Esophagus muscularis mucosa (tissue), 3 donors: Measurements from ENCODE around the gene SGSH.

Experiments
- CTCF ChIP-seq, 3 experiments: fragments of 200-600 bp in 2 of 3; fragments of 450-650 bp in 1 of 3; sonication (generic) in 2 of 3; IDR thresholded peaks; one replicate each; pipeline ENCODE4 v1.5.1; 2017 to 2019; ENCODE audit warnings: antibody characterized with exemption in 3 of 3, mild to moderate bottlenecking in 2 of 3, moderate library complexity in 1 of 3
- POLR2A ChIP-seq: fragments of 450-650 bp; IDR thresholded peaks from one replicate; pipeline ENCODE4 v1.6.1; 2017; ENCODE audit warnings: antibody characterized with exemption, moderate library complexity, mild to moderate bottlenecking, low read depth

- no peak for TF ChIP-seq CTCF (IDR thresholded peaks at IDR 0.05)
- no peak for TF ChIP-seq POLR2A
These were observed 55.9 kb downstream of the SGSH start for GRCh38 chr17:80164185-80164584.
